ENCODE data around the gene LYZL2. TPM values are rescaled to one million over a fixed set of nuclear protein-coding genes. Genes with fewer than 3 reads are reported as not detected.

LYZL2 gene
- total and polyA plus RNA-seq, 2 of the 8 experiments (the other 6 are each of a cell fraction or from before 2014, with no cell fraction given), result not detected

GRCh38 chr10:30625080-30625479 is 4.5 kb downstream of the LYZL2 start (continued):
- TF ChIP-seq CHD7 (IDR thresholded peaks at IDR 0.05; ENCODE audit: insufficient replicate concordance, low read length) (no peak), SRF (IDR thresholded peaks at IDR 0.05; ENCODE audit: low read depth, low read length) (no peak), SP4 (IDR thresholded peaks at IDR 0.05; ENCODE audit: low read length) (no peak), SP2 (IDR thresholded peaks at IDR 0.05; ENCODE audit: low read length) (no peak), TBP (IDR thresholded peaks at IDR 0.05; ENCODE audit: low read depth, low read length) (no peak)
